ENCODE results near the gene SERHL2.

DNA sequence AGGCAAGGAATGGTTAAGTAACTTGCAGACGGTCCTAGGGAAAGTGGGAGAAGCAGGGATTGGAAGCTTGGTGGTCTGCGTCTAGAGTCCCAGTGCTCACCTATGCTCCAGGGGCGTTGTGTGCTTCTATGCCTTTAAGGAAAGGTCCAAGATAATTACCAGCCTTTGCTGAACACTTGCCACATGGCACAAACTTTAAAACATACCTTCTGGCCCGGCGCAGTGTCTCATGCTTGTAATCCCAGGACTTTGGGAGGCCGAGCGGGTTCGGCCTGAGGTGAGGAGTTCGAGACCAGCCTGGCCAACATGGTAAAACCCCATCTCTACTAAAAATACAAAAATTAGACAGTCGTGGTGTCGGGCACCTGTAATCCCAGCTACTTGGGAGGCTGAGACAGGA is 58.6 kb downstream of the SERHL2 start:
- TF ChIP-seq CTCF (IDR thresholded peaks at IDR 0.05 in 4 of 5, conservative IDR thresholded peaks at IDR 0.05 in 1 of 5): no peak
- TF ChIP-seq POLR2A (IDR thresholded peaks at IDR 0.05): no peak
